Testis (tissue), 3 donors: ENCODE measurements around the gene PRKACA. TPM values are rescaled to one million over a fixed set of nuclear protein-coding genes. Genes with fewer than 3 reads are reported as not detected.

ENCODE experiments used
- DNase-seq: peaks from one replicate; pipeline ENCODE4 v3.0.0-alpha.2; 2019
- H3K27ac ChIP-seq, 2 donors: fragments of 200-600 bp; sonication (generic); one replicate each; pipeline ENCODE4 v1.5.1; 2019
- H3K27me3 ChIP-seq: fragments of 200-600 bp; sonication (generic); one replicate; pipeline ENCODE4 v1.5.1; 2019
- H3K36me3 ChIP-seq: fragments of 200-600 bp; sonication (generic); one replicate; pipeline ENCODE4 v1.5.1; 2017; ENCODE audit warnings: low read depth; ENCODE audit errors: missing control alignments
- H3K4me1 ChIP-seq: fragments of 200-600 bp; sonication (generic); one replicate; pipeline ENCODE4 v1.5.1; 2019
- H3K4me3 ChIP-seq, 2 donors: fragments of 200-600 bp; sonication (generic); one replicate each; pipeline ENCODE4 v1.5.1; 2017 to 2019
- H3K9me3 ChIP-seq: fragments of 200-600 bp; sonication (generic); one replicate; pipeline ENCODE4 v1.5.1; 2017
- POLR2A ChIP-seq: fragments of 450-650 bp; IDR thresholded peaks from one replicate; pipeline ENCODE4 v1.6.1; 2017; ENCODE audit warnings: antibody characterized with exemption, mild to moderate bottlenecking, moderate library complexity
- WGBS, 2 donors: methylation state at CpG; one replicate each; pipeline ENCODE4 v1.1.5; 2018; 5-methylcytosine and 5-hydroxymethylcytosine counted together
- intact Hi-C: fragments of 100-400 bp; cut with DNase I; formaldehyde crosslinking; loops from one replicate; pipeline ENCODE4 v1.15.1; 2023; ENCODE audit warnings: low total_unique reads
- polyA plus RNA-seq: library from polyadenylated mRNA; stranded (reverse); fragments of 350-450 nt; fragmentation: Illumina TruSeq; extraction: RNeasy Lipid Tissue Mini Kit (QIAGEN cat#74804); gene quantifications from one replicate; pipeline ENCODE4 v1.2.3, GENCODE V29; 2014; ENCODE audit warnings: low read depth, low replicate concordance; ENCODE audit not compliant: insufficient read depth
- total RNA-seq, 2 donors: library from RNA; depleted of rRNA; stranded (reverse); fragments of >200 nt; gene quantifications; one replicate each; pipeline ENCODE4 v1.2.3, GENCODE V29; 2016
- TF ChIP-seq, protein P1 (sequence below), 3 experiments: fragments of 450-650 bp in 2 of 3; fragments of 200-600 bp in 1 of 3; sonication (generic) in 1 of 3; IDR thresholded peaks; one replicate each; pipeline ENCODE4 v1.5.1; 2016 to 2019; ENCODE audit warnings: antibody characterized with exemption in 3 of 3, mild to moderate bottlenecking in 2 of 3, moderate library complexity in 1 of 3

The PRKACA gene
- total and polyA plus RNA-seq, 3 donors from 2014 or later: 114 to 203 (median 116) TPM

- DNase-seq: no peak
- H3K27me3 ChIP-seq: no peaks in the 10 kb centered on the region
- peak overlapping the region; percentile 42 to 53 for H3K4me3 ChIP-seq
- H3K4me1 ChIP-seq: peaks cover 11% of the 10 kb centered on the region
- TF ChIP-seq, protein P1, sequence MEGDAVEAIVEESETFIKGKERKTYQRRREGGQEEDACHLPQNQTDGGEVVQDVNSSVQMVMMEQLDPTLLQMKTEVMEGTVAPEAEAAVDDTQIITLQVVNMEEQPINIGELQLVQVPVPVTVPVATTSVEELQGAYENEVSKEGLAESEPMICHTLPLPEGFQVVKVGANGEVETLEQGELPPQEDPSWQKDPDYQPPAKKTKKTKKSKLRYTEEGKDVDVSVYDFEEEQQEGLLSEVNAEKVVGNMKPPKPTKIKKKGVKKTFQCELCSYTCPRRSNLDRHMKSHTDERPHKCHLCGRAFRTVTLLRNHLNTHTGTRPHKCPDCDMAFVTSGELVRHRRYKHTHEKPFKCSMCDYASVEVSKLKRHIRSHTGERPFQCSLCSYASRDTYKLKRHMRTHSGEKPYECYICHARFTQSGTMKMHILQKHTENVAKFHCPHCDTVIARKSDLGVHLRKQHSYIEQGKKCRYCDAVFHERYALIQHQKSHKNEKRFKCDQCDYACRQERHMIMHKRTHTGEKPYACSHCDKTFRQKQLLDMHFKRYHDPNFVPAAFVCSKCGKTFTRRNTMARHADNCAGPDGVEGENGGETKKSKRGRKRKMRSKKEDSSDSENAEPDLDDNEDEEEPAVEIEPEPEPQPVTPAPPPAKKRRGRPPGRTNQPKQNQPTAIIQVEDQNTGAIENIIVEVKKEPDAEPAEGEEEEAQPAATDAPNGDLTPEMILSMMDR (IDR thresholded peaks at IDR 0.05): no peak
- no peak for TF ChIP-seq POLR2A
- H3K36me3 ChIP-seq: no peaks in the 10 kb centered on the region
- no peaks in the 10 kb centered on the region for H3K9me3 ChIP-seq
- intact Hi-C loops: no loop called here
- peak overlapping the region in 1 of 2 donors; percentile 74 for H3K27ac ChIP-seq
- WGBS, 2 donors: 18 to 31% methylated on average over 8 to 14 of the region's 19 CpGs
These were observed 60.7 kb downstream of the PRKACA start for GRCh38 chr19:14056741-14057356.

GRCh38 chr19:14056069-14056666, 61.4 kb downstream of the PRKACA start:
- intact Hi-C loops: no loop called here

GRCh38 chr19:14055396-14055795, 62.2 kb downstream of the PRKACA start:
- Histone ChIP-seq H3K4me1 (peaks cover 3% of the 10 kb centered on the region), H3K4me3 (no peak overlapping the region), H3K9me3 (no peaks in the 10 kb centered on the region), H3K27me3 (no peaks in the 10 kb centered on the region), H3K36me3 (no peaks in the 10 kb centered on the region), H3K27ac (no peak overlapping the region)
- intact Hi-C loops: no loop called here
- DNase-seq: no peak
- TF ChIP-seq, protein P1 (IDR thresholded peaks at IDR 0.05): no peak
- no peak for TF ChIP-seq POLR2A
- 82% methylated on average over 3 of the region's 3 CpGs for WGBS, 2 donors

More at GRCh38 chr19:14056069-14056666, 61.4 kb downstream of the PRKACA start:
- H3K4me1 ChIP-seq: peaks cover 4% of the 10 kb centered on the region
- H3K27me3 ChIP-seq: no peaks in the 10 kb centered on the region
- no peaks in the 10 kb centered on the region for H3K36me3 ChIP-seq
- H3K9me3 ChIP-seq: no peaks in the 10 kb centered on the region
- DNase-seq: no peak
- no peak overlapping the region for H3K4me3 ChIP-seq
- WGBS, 2 donors: 87 to 92% methylated on average over 7 to 10 of the region's 10 CpGs
- H3K27ac ChIP-seq: no peak overlapping the region
- TF ChIP-seq, protein P1 (IDR thresholded peaks at IDR 0.05): no peak
- TF ChIP-seq POLR2A: no peak

DNA sequence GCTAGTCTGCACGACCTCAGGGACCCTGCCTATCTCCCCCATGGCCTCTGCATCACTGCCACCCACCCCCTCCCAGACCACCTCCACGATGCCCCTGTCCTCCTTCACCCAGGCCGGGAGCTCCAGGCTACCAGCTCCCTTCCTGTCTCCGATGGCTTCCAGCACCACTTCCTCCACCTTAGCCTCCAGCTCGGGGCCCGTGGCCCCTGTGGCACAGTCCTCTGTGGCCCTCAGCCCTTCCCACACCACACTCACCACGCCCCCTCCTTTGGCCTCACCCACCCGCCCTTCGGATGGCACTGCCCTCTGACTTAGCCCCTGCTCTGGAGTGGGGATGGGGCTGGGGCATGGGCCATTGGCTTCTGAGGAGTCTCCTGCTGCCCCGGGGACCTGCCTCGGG, 62.8 kb downstream of the PRKACA start:
- Histone ChIP-seq H3K4me1 (peaks cover 3% of the 10 kb centered on the region), H3K27ac (no peak overlapping the region), H3K27me3 (no peaks in the 10 kb centered on the region), H3K36me3 (no peaks in the 10 kb centered on the region), H3K9me3 (no peaks in the 10 kb centered on the region), H3K4me3 (no peak overlapping the region)
- intact Hi-C loops: no loop called here
- WGBS, 2 donors: 73 to 80% methylated on average over 10 to 11 of the region's 11 CpGs
- TF ChIP-seq POLR2A: no peak
- TF ChIP-seq, protein P1 (IDR thresholded peaks at IDR 0.05): no peak
- DNase-seq: no peak

GRCh38 chr19:14054099-14054498, 63.5 kb downstream of the PRKACA start:
- Histone ChIP-seq H3K27ac (no peak overlapping the region), H3K4me3 (no peak overlapping the region), H3K4me1 (peaks cover 3% of the 10 kb centered on the region), H3K9me3 (no peaks in the 10 kb centered on the region), H3K36me3 (no peaks in the 10 kb centered on the region), H3K27me3 (no peaks in the 10 kb centered on the region)
- TF ChIP-seq POLR2A: no peak
- TF ChIP-seq, protein P1 (IDR thresholded peaks at IDR 0.05): no peak
- no peak for DNase-seq
- 86 to 87% methylated on average over 6 of the region's 6 CpGs for WGBS, 2 donors
- intact Hi-C loops: no loop called here
